Smooth muscle cell of the brain vasculature (primary cell): ENCODE results near the gene OPRL1.

Source experiments
- DNase-seq: peaks from one replicate; pipeline ENCODE4 v3.0.0-alpha.2; 2012; ENCODE audit warnings: low read depth, low spot score

Gene OPRL1

GRCh38 chr20:64140061-64140931, 60.4 kb downstream of the OPRL1 start:
- no peak for DNase-seq

- no peak for DNase-seq
These were observed 61.1 kb downstream of the OPRL1 start for GRCh38 chr20:64140956-64141355.

- DNase-seq, result no peak
These were observed 62.7 kb downstream of the OPRL1 start for GRCh38 chr20:64142590-64142989.

GRCh38 chr20:64143018-64143801, 63.3 kb downstream of the OPRL1 start:
- DNase-seq, result no peak

GRCh38 chr20:64144144-64144912, 64.4 kb downstream of the OPRL1 start:
- no peak for DNase-seq

- no peak for DNase-seq
These were observed 65.8 kb downstream of the OPRL1 start for GRCh38 chr20:64145458-64146300.

- no peak for DNase-seq
These were observed 66.5 kb downstream of the OPRL1 start for GRCh38 chr20:64146301-64146935.

GRCh38 chr20:64146936-64147477, 67.1 kb downstream of the OPRL1 start:
- no peak for DNase-seq

- no peak for DNase-seq
These were observed 68.7 kb downstream of the OPRL1 start for GRCh38 chr20:64148581-64148980.

- no peak for DNase-seq
These were observed 69.3 kb downstream of the OPRL1 start for GRCh38 chr20:64149141-64149540.

GRCh38 chr20:64149809-64150560, 70.1 kb downstream of the OPRL1 start:
- DNase-seq, result no peak
